CD4-positive, alpha-beta T cell (primary cell): ENCODE data around the gene ABLIM2. TPM values are rescaled to one million over a fixed set of nuclear protein-coding genes. Genes with fewer than 3 reads are reported as not detected.

Experiments used
- ATAC-seq: fragments of 200-7000 bp; cut with Tn5 transposase; one replicate; pipeline ENCODE4 v1.10.0; 2022; ENCODE audit warnings: mild to moderate bottlenecking; ENCODE audit not compliant: poor library complexity
- CTCF ChIA-PET: fragments of 350-600 bp; sonication (Branson Sonifier 250); formaldehyde crosslinking; loops from one replicate; lab custom pipeline; 2021; ENCODE audit warnings: antibody characterized with exemption, inconsistent platforms; lab: Charles Lee
- POLR2A ChIA-PET: fragments of 350-600 bp; sonication (Branson Sonifier 250); formaldehyde crosslinking; loops from one replicate; lab custom pipeline; 2021; ENCODE audit warnings: antibody characterized with exemption, inconsistent platforms; lab: Charles Lee
- DNase-seq, 14 experiments: peaks; one replicate each; pipeline ENCODE4 v3.0.0-alpha.2; 2013 to 2020; ENCODE audit warnings: mixed read lengths in 2 of 14
- H3K27ac ChIP-seq, 2 donors: one replicate each; pipeline versions ENCODE4 v1.5.1 to v1.7.0; 2013; ENCODE audit warnings: low read length in 2 of 2, low read depth in 1 of 2, mild to moderate bottlenecking in 1 of 2
- H3K27me3 ChIP-seq, 2 experiments: 1 replicate in 1 of 2; 2 replicates in 1 of 2; pipeline versions ENCODE4 v1.6.1 to v1.7.0; 2013; ENCODE audit warnings: low read length in 2 of 2, control low read depth in 1 of 2, mild to moderate bottlenecking in 1 of 2, moderate library complexity in 1 of 2; ENCODE audit not compliant: insufficient read depth in 2 of 2, control insufficient read depth in 1 of 2
- H3K36me3 ChIP-seq: one replicate; pipeline ENCODE4 v1.6.1; 2013; ENCODE audit warnings: low read length, control low read depth; ENCODE audit not compliant: insufficient read depth
- H3K4me1 ChIP-seq: one replicate; pipeline ENCODE4 v1.6.1; 2013; ENCODE audit warnings: low read length, control low read depth; ENCODE audit not compliant: insufficient read depth
- H3K4me3 ChIP-seq: one replicate; pipeline ENCODE4 v1.5.1; 2013; ENCODE audit warnings: mild to moderate bottlenecking, low read length, moderate library complexity
- H3K9me3 ChIP-seq, 2 experiments: 1 replicate in 1 of 2; 2 replicates in 1 of 2; pipeline versions ENCODE4 v1.6.1 to v1.7.0; 2013; ENCODE audit warnings: low read length in 2 of 2, mild to moderate bottlenecking in 2 of 2, control low read depth in 1 of 2, moderate library complexity in 1 of 2; ENCODE audit not compliant: control insufficient read depth in 1 of 2, insufficient read depth in 1 of 2
- H3K27ac Mint-ChIP-seq: one replicate; pipeline ENCODE4 v1.8.0; 2020; ENCODE audit warnings: mixed read lengths
- H3K27me3 Mint-ChIP-seq: one replicate; pipeline ENCODE4 v1.8.0; 2021; ENCODE audit warnings: mixed read lengths
- H3K36me3 Mint-ChIP-seq: one replicate; pipeline ENCODE4 v1.8.0; 2021; ENCODE audit warnings: low read depth, mixed read lengths
- H3K4me1 Mint-ChIP-seq: one replicate; pipeline ENCODE4 v1.8.0; 2021; ENCODE audit warnings: low read depth, mixed read lengths
- H3K4me3 Mint-ChIP-seq: one replicate; pipeline ENCODE4 v1.8.0; 2020; ENCODE audit warnings: mild to moderate bottlenecking, mixed read lengths
- H3K9me3 Mint-ChIP-seq: one replicate; pipeline ENCODE4 v1.8.0; 2020; ENCODE audit warnings: mixed read lengths
- intact Hi-C, 2 experiments: fragments of 100-400 bp; cut with DNase I in 1 of 2; cut with micrococcal nuclease in 1 of 2; formaldehyde crosslinking; loops; one replicate each; pipeline versions ENCODE4 v1.15.1 to v1.9.0; 2023 to 2025; cut with DNase I, micrococcal nuclease
- total RNA-seq, 174 experiments: library from RNA in 2 of 174; stranded (reverse) in 2 of 174; gene quantifications; one replicate each; pipeline ENCODE4 v1.2.3 and lab custom pipeline; 2021 to 2026
- TF ChIP-seq, protein P1 (sequence below): fragments of 200-600 bp; IDR thresholded peaks from one replicate; pipeline ENCODE4 v1.8.0; 2022; ENCODE audit warnings: antibody characterized with exemption, mild to moderate bottlenecking

Gene ABLIM2
- total RNA-seq, 2 experiments from 2014 or later = 2.5 to 2.7 TPM

DNA sequence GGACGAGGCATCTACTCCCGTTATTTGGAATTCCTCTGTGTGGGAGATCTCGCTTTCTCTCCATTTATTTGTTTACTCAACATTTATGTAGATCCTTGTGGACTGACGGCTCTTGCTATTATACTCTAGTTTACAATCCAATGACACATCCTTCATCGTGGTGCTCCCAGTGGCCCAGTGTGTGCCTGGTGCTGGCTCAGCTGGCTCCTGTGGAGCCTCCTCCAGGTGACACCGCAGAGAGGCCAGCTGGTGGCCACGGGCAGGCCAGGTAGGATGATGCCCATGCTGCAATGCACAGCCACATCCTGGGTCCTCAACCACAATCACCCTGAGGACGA, 134.9 kb downstream of the ABLIM2 start:
- no peak overlapping the region for H3K27ac ChIP-seq
- ChIA-PET CTCF (no interaction called here), POLR2A (no interaction called here)
- ATAC-seq (no peak), DNase-seq (no peak)
- intact Hi-C loops = no loop called here
- Mint-ChIP-seq H3K27me3 (no peaks in the 10 kb centered on the region), H3K9me3 (no peaks in the 10 kb centered on the region), H3K27ac (no peak overlapping the region), H3K36me3 (no peaks in the 10 kb centered on the region), H3K4me3 (no peak overlapping the region), H3K4me1 (no peaks in the 10 kb centered on the region)
- H3K36me3 ChIP-seq = no peaks in the 10 kb centered on the region
- no peaks in the 10 kb centered on the region for H3K27me3 ChIP-seq
- no peak overlapping the region for H3K4me3 ChIP-seq
- TF ChIP-seq, protein P1, sequence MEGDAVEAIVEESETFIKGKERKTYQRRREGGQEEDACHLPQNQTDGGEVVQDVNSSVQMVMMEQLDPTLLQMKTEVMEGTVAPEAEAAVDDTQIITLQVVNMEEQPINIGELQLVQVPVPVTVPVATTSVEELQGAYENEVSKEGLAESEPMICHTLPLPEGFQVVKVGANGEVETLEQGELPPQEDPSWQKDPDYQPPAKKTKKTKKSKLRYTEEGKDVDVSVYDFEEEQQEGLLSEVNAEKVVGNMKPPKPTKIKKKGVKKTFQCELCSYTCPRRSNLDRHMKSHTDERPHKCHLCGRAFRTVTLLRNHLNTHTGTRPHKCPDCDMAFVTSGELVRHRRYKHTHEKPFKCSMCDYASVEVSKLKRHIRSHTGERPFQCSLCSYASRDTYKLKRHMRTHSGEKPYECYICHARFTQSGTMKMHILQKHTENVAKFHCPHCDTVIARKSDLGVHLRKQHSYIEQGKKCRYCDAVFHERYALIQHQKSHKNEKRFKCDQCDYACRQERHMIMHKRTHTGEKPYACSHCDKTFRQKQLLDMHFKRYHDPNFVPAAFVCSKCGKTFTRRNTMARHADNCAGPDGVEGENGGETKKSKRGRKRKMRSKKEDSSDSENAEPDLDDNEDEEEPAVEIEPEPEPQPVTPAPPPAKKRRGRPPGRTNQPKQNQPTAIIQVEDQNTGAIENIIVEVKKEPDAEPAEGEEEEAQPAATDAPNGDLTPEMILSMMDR = no peak
- no peaks in the 10 kb centered on the region for H3K4me1 ChIP-seq
- no peaks in the 10 kb centered on the region for H3K9me3 ChIP-seq

DNA sequence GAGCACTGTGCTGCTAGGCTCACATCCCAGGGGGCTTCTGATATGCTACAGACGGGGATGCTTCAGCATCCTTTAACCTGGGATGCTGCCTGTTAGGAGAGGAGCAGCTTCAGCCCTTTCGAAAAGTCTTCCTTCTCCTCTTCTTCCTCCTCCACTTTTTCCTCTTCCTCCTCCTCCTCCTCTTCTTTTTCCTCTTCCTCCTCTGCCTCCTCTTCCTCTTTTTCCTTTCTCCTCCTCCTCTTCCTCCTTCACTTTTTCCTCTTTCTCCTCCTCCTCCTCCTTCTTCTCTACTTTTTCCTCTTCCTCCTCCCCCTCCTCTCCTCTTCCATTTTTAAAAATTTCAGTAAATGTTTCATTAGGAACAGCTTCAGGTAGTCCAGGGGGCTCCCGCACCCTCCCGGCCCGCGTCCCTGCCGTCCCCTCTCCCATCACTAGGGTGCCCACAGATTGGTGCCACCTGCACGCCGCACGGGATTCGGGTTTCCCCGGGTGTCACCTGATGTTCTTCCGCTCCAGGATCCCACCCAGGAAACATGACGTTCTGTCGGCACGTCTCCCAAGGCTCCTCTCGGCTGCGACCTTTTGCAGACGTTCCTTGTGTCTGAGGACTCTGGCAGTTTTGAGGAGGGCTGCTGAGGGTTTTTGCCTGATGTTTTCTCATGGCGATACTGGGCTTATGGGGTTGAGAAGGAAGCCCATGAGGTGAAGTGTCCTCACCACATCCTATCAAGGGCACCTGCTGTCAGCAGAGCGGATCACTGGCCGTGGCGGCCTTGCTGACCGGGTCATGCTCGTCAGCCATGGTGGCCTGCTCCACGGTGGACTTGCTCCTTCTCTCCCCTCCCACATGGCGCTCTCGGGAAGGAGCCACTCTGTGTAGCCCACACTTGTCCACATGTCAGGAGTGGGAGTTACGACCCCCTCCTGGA, 135.6 kb downstream of the ABLIM2 start:
- Mint-ChIP-seq H3K27me3 (no peaks in the 10 kb centered on the region), H3K4me3 (no peak overlapping the region), H3K4me1 (no peaks in the 10 kb centered on the region), H3K36me3 (no peaks in the 10 kb centered on the region), H3K9me3 (no peaks in the 10 kb centered on the region), H3K27ac (no peak overlapping the region)
- Histone ChIP-seq H3K9me3 (no peaks in the 10 kb centered on the region), H3K27ac (no peak overlapping the region), H3K4me1 (no peaks in the 10 kb centered on the region), H3K27me3 (no peaks in the 10 kb centered on the region), H3K4me3 (no peak overlapping the region), H3K36me3 (no peaks in the 10 kb centered on the region)
- TF ChIP-seq, protein P1 = no peak
- ATAC-seq = no peak
- no peak for DNase-seq
- intact Hi-C loops = no loop called here
- ChIA-PET POLR2A (no interaction called here), CTCF (no interaction called here)

GRCh38 chr4:8021796-8022195, 136.8 kb downstream of the ABLIM2 start:
- TF ChIP-seq, protein P1 = no peak
- no peaks in the 10 kb centered on the region for H3K4me1 Mint-ChIP-seq
- no peak overlapping the region for H3K4me3 Mint-ChIP-seq
- ChIA-PET POLR2A (interaction anchor here (0.7 kb wide), 1 partner anchor 63 kb away, joined by 3 read pairs; no protein-coding TSS in a partner anchor), CTCF (no interaction called here)
- DNase-seq = no peak
- no peak for ATAC-seq
- no peaks in the 10 kb centered on the region for H3K36me3 Mint-ChIP-seq
- no peaks in the 10 kb centered on the region for H3K27me3 Mint-ChIP-seq
- no peaks in the 10 kb centered on the region for H3K9me3 ChIP-seq
- no peaks in the 10 kb centered on the region for H3K36me3 ChIP-seq
- H3K4me1 ChIP-seq = no peaks in the 10 kb centered on the region
- H3K4me3 ChIP-seq = no peak overlapping the region
- H3K27me3 ChIP-seq = no peaks in the 10 kb centered on the region
- H3K9me3 Mint-ChIP-seq = no peaks in the 10 kb centered on the region
- no peak overlapping the region for H3K27ac Mint-ChIP-seq
- H3K27ac ChIP-seq = no peak overlapping the region
- intact Hi-C loops = no loop called here
